ENCODE data around the gene RLF. TPM values are rescaled to one million over a fixed set of nuclear protein-coding genes. Genes with fewer than 3 reads are reported as not detected.

The RLF gene
- total and polyA plus RNA-seq, 7 donors, result 2.4 to 27.6 (median 19.9) TPM

GRCh38 chr1:40257313-40257687 lies 96.1 kb downstream of the RLF start:
- 0 to 1% methylated on average over 16 of the region's 16 CpGs for WGBS, 2 donors
- H3K36me3 ChIP-seq, result peaks cover 8 to 21% (median 14%) of the 10 kb centered on the region in 4 donors
- intact Hi-C loops (cut with DNase I), result loop anchor here (5.0 kb wide), 2 partner anchors 60 to 215 kb away; partner anchors contain the start of genes CAP1 and COL9A2
- no peak for TF ChIP-seq POLR2A (IDR thresholded peaks at IDR 0.05)
- TF ChIP-seq, protein P1, sequence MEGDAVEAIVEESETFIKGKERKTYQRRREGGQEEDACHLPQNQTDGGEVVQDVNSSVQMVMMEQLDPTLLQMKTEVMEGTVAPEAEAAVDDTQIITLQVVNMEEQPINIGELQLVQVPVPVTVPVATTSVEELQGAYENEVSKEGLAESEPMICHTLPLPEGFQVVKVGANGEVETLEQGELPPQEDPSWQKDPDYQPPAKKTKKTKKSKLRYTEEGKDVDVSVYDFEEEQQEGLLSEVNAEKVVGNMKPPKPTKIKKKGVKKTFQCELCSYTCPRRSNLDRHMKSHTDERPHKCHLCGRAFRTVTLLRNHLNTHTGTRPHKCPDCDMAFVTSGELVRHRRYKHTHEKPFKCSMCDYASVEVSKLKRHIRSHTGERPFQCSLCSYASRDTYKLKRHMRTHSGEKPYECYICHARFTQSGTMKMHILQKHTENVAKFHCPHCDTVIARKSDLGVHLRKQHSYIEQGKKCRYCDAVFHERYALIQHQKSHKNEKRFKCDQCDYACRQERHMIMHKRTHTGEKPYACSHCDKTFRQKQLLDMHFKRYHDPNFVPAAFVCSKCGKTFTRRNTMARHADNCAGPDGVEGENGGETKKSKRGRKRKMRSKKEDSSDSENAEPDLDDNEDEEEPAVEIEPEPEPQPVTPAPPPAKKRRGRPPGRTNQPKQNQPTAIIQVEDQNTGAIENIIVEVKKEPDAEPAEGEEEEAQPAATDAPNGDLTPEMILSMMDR (IDR thresholded peaks at IDR 0.05), result no peak
- TF ChIP-seq EP300 (IDR thresholded peaks at IDR 0.05), result no peak
- no peak for TF ChIP-seq POLR2AphosphoS5 (IDR thresholded peaks at IDR 0.05)
- peak overlapping the region; percentile 88 to 96 (median 94) for H3K27ac ChIP-seq
- no peak for DNase-seq
- no peaks in the 10 kb centered on the region for H3K9me3 ChIP-seq
- H3K4me1 ChIP-seq, result peaks cover 0 to 47% (median 32%) of the 10 kb centered on the region in 4 donors
- H3K4me3 ChIP-seq, result peak overlapping the region; percentile 78 to 87 (median 83)
- no peaks in the 10 kb centered on the region for H3K27me3 ChIP-seq

DNA sequence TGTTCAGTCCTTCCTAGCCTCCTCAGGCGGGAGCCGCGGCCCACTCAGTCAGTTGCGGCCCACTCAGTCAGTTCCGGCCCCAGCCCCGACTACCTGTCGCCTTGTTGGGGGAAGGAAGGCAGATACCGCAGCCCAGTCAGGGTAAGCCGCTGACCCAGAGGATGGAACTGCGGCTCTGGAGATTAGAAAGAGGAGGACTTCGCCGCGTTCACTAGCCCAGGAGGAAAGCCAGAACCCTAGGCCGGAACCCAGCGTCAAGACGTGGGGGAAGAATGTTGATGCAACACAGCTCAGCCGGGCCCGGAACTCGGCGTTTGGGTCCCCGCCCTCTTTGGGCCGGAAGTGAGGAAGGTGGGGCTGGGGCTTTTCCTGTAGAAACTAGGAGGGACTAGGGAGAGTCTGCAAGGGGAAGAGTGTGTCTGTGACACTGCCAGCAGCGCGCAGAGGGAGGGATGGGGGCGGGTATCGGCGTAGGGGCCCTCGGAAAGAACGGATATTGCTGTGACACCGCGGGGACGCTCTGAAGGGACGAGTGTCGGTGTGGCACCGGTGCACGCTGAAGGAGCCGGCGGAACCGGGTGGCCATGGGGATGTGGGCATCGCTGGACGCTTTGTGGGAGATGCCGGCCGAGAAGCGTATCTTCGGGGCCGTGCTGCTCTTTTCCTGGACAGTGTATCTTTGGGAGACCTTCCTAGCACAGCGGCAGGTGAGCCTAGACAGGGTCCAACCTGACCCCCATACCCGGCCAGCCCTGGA lies 96.7 kb downstream of the RLF start, which contains the start of gene ZMPSTE24:
Gene ZMPSTE24 (plus strand): TSS at position 549 of the 757 bp plus-strand sequence. CDS start 36 bp downstream, at position 585.
- 0 to 1% methylated on average over 48 of the region's 48 CpGs for WGBS, 2 donors
- intact Hi-C loops (cut with DNase I), result loop anchor here (2.0 to 5.0 kb wide), 3 partner anchors 59 to 216 kb away; partner anchors contain the start of genes CAP1, COL9A2 and RLF
- H3K27me3 ChIP-seq, result no peaks in the 10 kb centered on the region
- H3K36me3 ChIP-seq, result peaks cover 8 to 26% (median 15%) of the 10 kb centered on the region in 4 donors
- peak within 1 kb of the TSS; percentile 78 to 87 (median 83) for H3K4me3 ChIP-seq
- H3K4me1 ChIP-seq, result peaks cover 0 to 52% (median 36%) of the 10 kb centered on the region in 4 donors
- no peaks in the 10 kb centered on the region for H3K9me3 ChIP-seq
- TF ChIP-seq, protein P1 (IDR thresholded peaks at IDR 0.05), result no peak
- peak; percentile 55 to 80 (median 71) for TF ChIP-seq POLR2AphosphoS5 (IDR thresholded peaks at IDR 0.05)
- peak; percentile 45 to 48 for TF ChIP-seq POLR2A (IDR thresholded peaks at IDR 0.05)
- TF ChIP-seq EP300 (IDR thresholded peaks at IDR 0.05), result peak in 2 of 4 donors; percentile 14 to 22
- peak; percentile 97 for DNase-seq
- peak within 1 kb of the TSS; percentile 88 to 96 (median 94) for H3K27ac ChIP-seq

DNA sequence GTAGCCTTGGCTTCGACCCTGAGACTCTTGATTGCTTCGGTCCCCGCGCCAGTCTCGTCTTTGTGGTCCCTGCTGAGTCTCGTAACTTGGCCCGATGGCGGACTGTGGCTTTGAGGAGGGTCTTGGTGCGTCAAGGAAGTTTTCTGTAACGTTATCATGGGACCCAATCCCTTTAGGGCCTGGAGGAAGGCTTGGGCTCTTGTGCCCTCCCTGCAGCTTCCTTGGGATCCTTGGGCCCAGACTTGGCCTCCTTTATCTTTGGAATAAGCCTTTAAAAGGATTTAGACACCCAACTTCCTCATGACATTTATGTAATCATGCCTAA lies 97.2 kb downstream of the RLF start:
- Histone ChIP-seq H3K9me3 (no peaks in the 10 kb centered on the region), H3K4me1 (peaks cover 0 to 58% (median 40%) of the 10 kb centered on the region in 4 donors), H3K4me3 (peak overlapping the region; percentile 78 to 87 (median 83)), H3K36me3 (peaks cover 8 to 31% (median 15%) of the 10 kb centered on the region in 4 donors), H3K27me3 (no peaks in the 10 kb centered on the region), H3K27ac (peak overlapping the region; percentile 88 to 96 (median 94))
- 0% methylated on average over 10 of the region's 10 CpGs for WGBS, 2 donors
- TF ChIP-seq EP300 (IDR thresholded peaks at IDR 0.05), result no peak
- no peak for TF ChIP-seq POLR2A (IDR thresholded peaks at IDR 0.05)
- no peak for TF ChIP-seq POLR2AphosphoS5 (IDR thresholded peaks at IDR 0.05)
- intact Hi-C loops (cut with DNase I), result loop anchor here (2.0 to 5.0 kb wide), 3 partner anchors 59 to 216 kb away; partner anchors contain the start of genes CAP1, COL9A2 and RLF
- DNase-seq, result no peak

DNA sequence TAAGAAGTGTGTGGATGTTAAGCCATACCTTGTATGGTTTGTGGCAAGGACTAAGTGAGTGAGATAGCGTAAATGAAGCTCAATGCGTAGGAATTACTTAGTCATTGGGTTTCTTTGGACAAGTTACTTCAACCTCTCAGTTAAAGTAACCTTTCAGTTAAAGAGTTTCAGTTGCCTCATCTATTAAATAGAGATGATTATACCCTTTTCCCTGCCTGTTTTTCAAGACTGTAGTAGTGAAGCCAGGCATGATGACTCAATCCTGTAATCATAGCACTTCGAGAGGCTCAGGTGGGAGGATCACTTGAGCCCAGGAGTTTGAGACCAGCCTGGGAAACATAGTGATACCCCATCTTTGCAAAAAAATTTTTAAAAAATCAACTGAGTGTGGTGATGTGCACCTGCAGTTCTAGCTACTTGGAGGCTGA lies 103.2 kb downstream of the RLF start:
- H3K27me3 ChIP-seq, result no peaks in the 10 kb centered on the region
- WGBS, 2 donors, result 88 to 93% methylated on average over 3 of the region's 3 CpGs
- intact Hi-C loops (cut with DNase I), result no loop called here
- peak overlapping the region in 2 of 4 donors; percentile 37 to 68 for H3K27ac ChIP-seq
- peaks cover 0 to 71% (median 57%) of the 10 kb centered on the region in 4 donors for H3K4me1 ChIP-seq
- H3K4me3 ChIP-seq, result no peak overlapping the region
- H3K36me3 ChIP-seq, result peaks cover 8 to 64% (median 15%) of the 10 kb centered on the region in 4 donors
- H3K9me3 ChIP-seq, result no peaks in the 10 kb centered on the region
- TF ChIP-seq EP300 (IDR thresholded peaks at IDR 0.05) (no peak), POLR2A (IDR thresholded peaks at IDR 0.05) (no peak), POLR2AphosphoS5 (IDR thresholded peaks at IDR 0.05) (no peak)
- TF ChIP-seq, protein P1 (IDR thresholded peaks at IDR 0.05), result no peak
- DNase-seq, result no peak

DNA sequence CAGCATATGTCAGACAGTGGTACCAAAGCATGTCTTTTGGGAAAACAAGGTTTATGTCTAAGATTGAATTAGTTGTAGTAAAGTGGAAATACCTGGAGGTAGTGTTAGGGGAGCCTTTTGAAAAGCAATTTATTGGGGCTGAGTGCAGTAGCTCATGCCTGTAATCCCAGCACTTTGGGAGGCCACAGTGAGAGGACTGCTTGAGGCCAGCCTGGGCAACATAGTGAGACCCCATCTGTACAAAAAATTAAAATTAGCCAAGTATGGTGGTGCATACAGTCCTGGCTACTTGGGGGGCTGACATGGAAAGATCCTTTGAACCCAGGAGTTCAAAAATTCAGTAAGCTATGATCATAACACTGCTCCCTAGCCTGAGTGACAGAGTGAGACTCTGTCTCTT lies 104.1 kb downstream of the RLF start:
- intact Hi-C loops (cut with DNase I), result no loop called here
- no peaks in the 10 kb centered on the region for H3K9me3 ChIP-seq
- no peak for DNase-seq
- TF ChIP-seq, protein P1 (IDR thresholded peaks at IDR 0.05), result no peak
- no peak for TF ChIP-seq POLR2AphosphoS5 (IDR thresholded peaks at IDR 0.05)
- no peak for TF ChIP-seq POLR2A (IDR thresholded peaks at IDR 0.05)
- TF ChIP-seq EP300 (IDR thresholded peaks at IDR 0.05), result no peak
- no peak overlapping the region for H3K27ac ChIP-seq
- H3K4me3 ChIP-seq, result no peak overlapping the region
- H3K36me3 ChIP-seq, result peaks cover 9 to 74% (median 21%) of the 10 kb centered on the region in 4 donors
- H3K4me1 ChIP-seq, result peaks cover 0 to 66% (median 48%) of the 10 kb centered on the region in 4 donors
- H3K27me3 ChIP-seq, result no peaks in the 10 kb centered on the region
